SK-N-SH (cell line): ENCODE data around the gene PPP1R1C. TPM values are rescaled to one million over a fixed set of nuclear protein-coding genes. Genes with fewer than 3 reads are reported as not detected.

Experiments
- CTCF ChIA-PET: fragments of 300-600, 350-600 bp; formaldehyde crosslinking; extraction: SDS; loops from one replicate; lab custom pipeline; 2021; lab: Yijun Ruan, JAX
- POLR2A ChIA-PET: fragments of 350-600 bp; sonication (Branson Sonifier 250); formaldehyde crosslinking; extraction: SDS; loops from one replicate; lab custom pipeline; 2020; ENCODE audit warnings: antibody characterized with exemption, inconsistent platforms; lab: Yijun Ruan, JAX
- DNase-seq: peaks from one replicate; pipeline ENCODE4 v3.0.0; 2012
- H2AFZ ChIP-seq: fragments of 200-600 bp; sonication (generic); 2 replicates; pipeline ENCODE4 v1.8.1; 2016; ENCODE audit warnings: antibody characterized with exemption, mild to moderate bottlenecking, low read depth
- H3F3A ChIP-seq: fragments of 200-600 bp; sonication (generic); replicated peaks from 2 replicates; pipeline ENCODE3; 2016; ENCODE audit warnings: antibody characterized with exemption, mild to moderate bottlenecking; ENCODE audit not compliant: insufficient read depth
- H3K27ac ChIP-seq, 2 experiments: fragments of 200-500 bp in 1 of 2; fragments of 200-600 bp in 1 of 2; sonication (Bioruptor generic) in 1 of 2; sonication (generic), shearing (Covaris generic) in 1 of 2; 2 replicates each; pipeline versions ENCODE4 v1.5.1 to v1.6.1; 2014 to 2016; ENCODE audit warnings: low read depth in 2 of 2, inconsistent platforms in 1 of 2, low read length in 1 of 2, mild to moderate bottlenecking in 1 of 2, mixed read lengths in 1 of 2
- H3K27me3 ChIP-seq: fragments of 200-600 bp; sonication (generic), shearing (Covaris generic); 2 replicates; pipeline ENCODE4 v1.6.1; 2016; ENCODE audit warnings: mixed run types; ENCODE audit not compliant: insufficient read depth
- H3K36me3 ChIP-seq, 2 experiments: fragments of 200-500 bp in 1 of 2; fragments of 200-600 bp in 1 of 2; sonication (Bioruptor generic) in 1 of 2; sonication (generic) in 1 of 2; replicated peaks in 1 of 2; 2 replicates each; pipeline versions ENCODE3 to v1.5.1; 2014 to 2016; ENCODE audit warnings: low read length in 1 of 2, mild to moderate bottlenecking in 1 of 2; ENCODE audit not compliant: insufficient read depth in 2 of 2, control insufficient read depth in 1 of 2
- H3K4me1 ChIP-seq, 2 experiments: fragments of 200-500 bp in 1 of 2; fragments of 200-600 bp in 1 of 2; sonication (Bioruptor generic) in 1 of 2; sonication (generic), shearing (Covaris generic) in 1 of 2; 2 replicates each; pipeline versions ENCODE4 v1.5.1 to v1.6.1; 2014 to 2016; ENCODE audit warnings: low read depth in 1 of 2, low read length in 1 of 2, mixed run types in 1 of 2; ENCODE audit not compliant: insufficient read depth in 2 of 2, control insufficient read depth in 1 of 2
- H3K4me2 ChIP-seq: fragments of 200-600 bp; sonication (generic), shearing (Covaris generic); 2 replicates; pipeline ENCODE4 v1.6.1; 2017; ENCODE audit warnings: mixed run types
- H3K4me3 ChIP-seq, 2 experiments: fragments of 200-500 bp in 1 of 2; fragments of 200-600 bp in 1 of 2; sonication (Bioruptor generic) in 1 of 2; sonication (generic), shearing (Covaris generic) in 1 of 2; 2 replicates each; pipeline versions ENCODE4 v1.5.1 to v1.8.1; 2014 to 2016; ENCODE audit warnings: low read depth in 2 of 2, inconsistent platforms in 1 of 2, low read length in 1 of 2, mild to moderate bottlenecking in 1 of 2, mixed read lengths in 1 of 2, moderate library complexity in 1 of 2
- H3K79me2 ChIP-seq: fragments of 200-600 bp; sonication (generic); 2 replicates; pipeline ENCODE4 v1.8.1; 2017; ENCODE audit warnings: mild to moderate bottlenecking; ENCODE audit not compliant: insufficient read depth
- H3K9ac ChIP-seq: fragments of 200-600 bp; sonication (generic); 2 replicates; pipeline ENCODE4 v1.6.1; 2017; ENCODE audit warnings: mixed run types
- H3K9me2 ChIP-seq: fragments of 200-600 bp; sonication (generic); 2 replicates; pipeline ENCODE4 v1.6.1; 2017; ENCODE audit warnings: mixed run types
- H3K9me3 ChIP-seq: fragments of 200-600 bp; sonication (generic); 2 replicates; pipeline ENCODE4 v1.6.1; 2017; ENCODE audit warnings: mixed run types, mild to moderate bottlenecking, moderate library complexity
- H4K20me1 ChIP-seq: fragments of 200-600 bp; sonication (generic); 2 replicates; pipeline ENCODE4 v1.6.1; 2017; ENCODE audit warnings: mild to moderate bottlenecking, mixed run types; ENCODE audit not compliant: insufficient read depth
- ELF1 ChIP-seq: IDR thresholded peaks from 2 replicates; pipeline ENCODE4 v1.4.0; 2012
- FOSL2 ChIP-seq: IDR thresholded peaks from 2 replicates; pipeline ENCODE4 v1.4.0; 2012; ENCODE audit warnings: low read depth, mild to moderate bottlenecking, moderate library complexity, borderline replicate concordance
- FOXJ3 ChIP-seq: sonication (generic); formaldehyde crosslinking; IDR thresholded peaks from 2 replicates; pipeline ENCODE4 v1.5.1; 2020; ENCODE audit warnings: mild to moderate bottlenecking, missing genetic modification reagents
- GABPA ChIP-seq: IDR thresholded peaks from 2 replicates; pipeline ENCODE4 v1.4.0; 2012; ENCODE audit warnings: low read depth, mild to moderate bottlenecking
- NRF1 ChIP-seq: IDR thresholded peaks from 2 replicates; pipeline ENCODE4 v1.6.1; 2012; ENCODE audit warnings: low read depth, mild to moderate bottlenecking, low read length
- POLR2AphosphoS5 ChIP-seq: IDR thresholded peaks from 2 replicates; pipeline ENCODE4 v1.6.1; 2012; ENCODE audit warnings: low read depth, low read length
- REST ChIP-seq: IDR thresholded peaks from 2 replicates; pipeline ENCODE4 v1.6.1; 2012; ENCODE audit warnings: mild to moderate bottlenecking, low read depth, low read length, moderate library complexity
- RXRA ChIP-seq: IDR thresholded peaks from 2 replicates; pipeline ENCODE4 v1.4.0; 2012; ENCODE audit warnings: low read depth, mild to moderate bottlenecking, borderline replicate concordance
- SIN3A ChIP-seq: IDR thresholded peaks from 2 replicates; pipeline ENCODE4 v1.6.1; 2012; ENCODE audit warnings: low read depth, mild to moderate bottlenecking, low read length, moderate library complexity, borderline replicate concordance
- SMC3 ChIP-seq: IDR thresholded peaks from 2 replicates; pipeline ENCODE4 v1.6.1; 2012; ENCODE audit warnings: low read depth, low read length, improper control_type of control experiment
- USF2 ChIP-seq: fragments of 150-350 bp; IDR thresholded peaks from 2 replicates; pipeline ENCODE4 v1.6.1; 2017; ENCODE audit warnings: antibody characterized with exemption, low read length, low read depth, borderline replicate concordance
- YY1 ChIP-seq: IDR thresholded peaks from 2 replicates; pipeline ENCODE4 v1.4.0; 2012; ENCODE audit warnings: low read depth, mild to moderate bottlenecking
- WGBS: methylation state at CpG from one replicate; pipeline ENCODE4 v1.1.6; 2017; ENCODE audit warnings: low lambda C conversion rate; 5-methylcytosine and 5-hydroxymethylcytosine counted together
- polyA plus RNA-seq, 3 experiments: library from polyadenylated mRNA; depleted of rRNA; stranded (reverse); fragments of >200 nt; gene quantifications; 2 replicates each; pipeline ENCODE4 v1.2.3, GENCODE V29; 2012
- TF ChIP-seq, protein P1 (sequence below): fragments of 150-350 bp; IDR thresholded peaks from 2 replicates; pipeline ENCODE4 v1.6.1; 2016; ENCODE audit warnings: mild to moderate bottlenecking, low read depth, low read length
- TF ChIP-seq, protein P2 (sequence below): IDR thresholded peaks from 2 replicates; pipeline ENCODE4 v1.4.0; 2012; ENCODE audit warnings: low read depth, borderline replicate concordance
- TF ChIP-seq, protein P3 (sequence below): IDR thresholded peaks from 2 replicates; pipeline ENCODE4; 2012

The PPP1R1C gene
- polyA plus RNA-seq, 1 of the 3 experiments (the other 2 are of a cell fraction), result 0.41 TPM

GRCh38 chr2:181962142-181962541 is 23.5 kb upstream of the PPP1R1C start:
- no peak overlapping the region for H3K9ac ChIP-seq
- H3K4me2 ChIP-seq, result no peak overlapping the region
- WGBS, result 96% methylated on average over 20 of the region's 20 CpGs
- peaks cover 0 to 8% of the 10 kb centered on the region in 2 experiments; a peak in 2 of 4 replicates for H3K4me1 ChIP-seq
- H3K27me3 ChIP-seq, result no peaks in the 10 kb centered on the region
- H3K27ac ChIP-seq, result no peak overlapping the region
- H3K9me3 ChIP-seq, result no peaks in the 10 kb centered on the region
- H2AFZ ChIP-seq, result no peak overlapping the region
- H3K36me3 ChIP-seq, result no peaks in the 10 kb centered on the region
- no peak for DNase-seq
- TF ChIP-seq SIN3A, result no peak
- no peak for TF ChIP-seq YY1
- TF ChIP-seq RXRA, result no peak
- TF ChIP-seq, protein P1, sequence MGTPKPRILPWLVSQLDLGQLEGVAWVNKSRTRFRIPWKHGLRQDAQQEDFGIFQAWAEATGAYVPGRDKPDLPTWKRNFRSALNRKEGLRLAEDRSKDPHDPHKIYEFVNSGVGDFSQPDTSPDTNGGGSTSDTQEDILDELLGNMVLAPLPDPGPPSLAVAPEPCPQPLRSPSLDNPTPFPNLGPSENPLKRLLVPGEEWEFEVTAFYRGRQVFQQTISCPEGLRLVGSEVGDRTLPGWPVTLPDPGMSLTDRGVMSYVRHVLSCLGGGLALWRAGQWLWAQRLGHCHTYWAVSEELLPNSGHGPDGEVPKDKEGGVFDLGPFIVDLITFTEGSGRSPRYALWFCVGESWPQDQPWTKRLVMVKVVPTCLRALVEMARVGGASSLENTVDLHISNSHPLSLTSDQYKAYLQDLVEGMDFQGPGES, result no peak
- TF ChIP-seq USF2, result no peak
- no peak for TF ChIP-seq SMC3
- TF ChIP-seq, protein P2, sequence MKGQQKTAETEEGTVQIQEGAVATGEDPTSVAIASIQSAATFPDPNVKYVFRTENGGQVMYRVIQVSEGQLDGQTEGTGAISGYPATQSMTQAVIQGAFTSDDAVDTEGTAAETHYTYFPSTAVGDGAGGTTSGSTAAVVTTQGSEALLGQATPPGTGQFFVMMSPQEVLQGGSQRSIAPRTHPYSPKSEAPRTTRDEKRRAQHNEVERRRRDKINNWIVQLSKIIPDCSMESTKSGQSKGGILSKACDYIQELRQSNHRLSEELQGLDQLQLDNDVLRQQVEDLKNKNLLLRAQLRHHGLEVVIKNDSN, result no peak
- TF ChIP-seq POLR2AphosphoS5, result no peak
- TF ChIP-seq REST, result no peak
- TF ChIP-seq NRF1, result no peak
- TF ChIP-seq FOSL2, result no peak
- no peak for TF ChIP-seq ELF1
- TF ChIP-seq, protein P3, sequence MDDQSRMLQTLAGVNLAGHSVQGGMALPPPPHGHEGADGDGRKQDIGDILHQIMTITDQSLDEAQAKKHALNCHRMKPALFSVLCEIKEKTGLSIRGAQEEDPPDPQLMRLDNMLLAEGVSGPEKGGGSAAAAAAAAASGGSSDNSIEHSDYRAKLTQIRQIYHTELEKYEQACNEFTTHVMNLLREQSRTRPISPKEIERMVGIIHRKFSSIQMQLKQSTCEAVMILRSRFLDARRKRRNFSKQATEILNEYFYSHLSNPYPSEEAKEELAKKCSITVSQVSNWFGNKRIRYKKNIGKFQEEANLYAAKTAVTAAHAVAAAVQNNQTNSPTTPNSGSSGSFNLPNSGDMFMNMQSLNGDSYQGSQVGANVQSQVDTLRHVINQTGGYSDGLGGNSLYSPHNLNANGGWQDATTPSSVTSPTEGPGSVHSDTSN, result no peak
- no peak for TF ChIP-seq FOXJ3
- TF ChIP-seq GABPA, result no peak
- TF ChIP-seq, all 33 proteins: peak for 0
- CTCF ChIA-PET, result no interaction called here
- Histone ChIP-seq H3K4me3 (no peak overlapping the region), H4K20me1 (no peaks in the 10 kb centered on the region), H3F3A (peaks cover 4% of the 10 kb centered on the region), H3K79me2 (no peaks in the 10 kb centered on the region; the same call in 1 of the 2 replicates), H3K9me2 (no peaks in the 10 kb centered on the region)
- POLR2A ChIA-PET, result no interaction called here
